Esophagus squamous epithelium (tissue), 5 donors: ENCODE measurements around the gene TINAGL1. TPM values are rescaled to one million over a fixed set of nuclear protein-coding genes. Genes with fewer than 3 reads are reported as not detected.

Source experiments
- DNase-seq: peaks from one replicate; lab custom pipeline; 2025; lab: John Stamatoyannopoulos, UW
- H3K27ac ChIP-seq, 4 donors: fragments of 200-600 bp; sonication (generic); one replicate each; pipeline ENCODE4 v1.5.1; 2016 to 2019; ENCODE audit warnings: mild to moderate bottlenecking in 1 of 4
- H3K27me3 ChIP-seq, 4 donors: fragments of 200-600 bp; sonication (generic); 1 replicate in 3 of 4; 2 replicates in 1 of 4; pipeline versions ENCODE4 v1.5.1 to v1.6.0; 2017 to 2021; ENCODE audit warnings: antibody characterized with exemption in 1 of 4
- H3K36me3 ChIP-seq, 3 donors: fragments of 200-600 bp; sonication (generic); one replicate each; pipeline ENCODE4 v1.5.1; 2016 to 2019
- H3K4me1 ChIP-seq, 3 donors: fragments of 200-600 bp; sonication (generic); one replicate each; pipeline ENCODE4 v1.5.1; 2017 to 2019
- H3K4me3 ChIP-seq, 4 donors: fragments of 200-600 bp; sonication (generic); 1 replicate in 3 of 4; 2 replicates in 1 of 4; pipeline ENCODE4 v1.5.1; 2016 to 2019; ENCODE audit warnings: mild to moderate bottlenecking in 2 of 4, moderate library complexity in 1 of 4
- H3K9me3 ChIP-seq, 3 donors: fragments of 200-600 bp; sonication (generic); one replicate each; pipeline ENCODE4 v1.5.1; 2016 to 2019
- CTCF ChIP-seq, 6 experiments: fragments of 450-650 bp in 4 of 6; fragments of 200-600 bp in 2 of 6; sonication (generic) in 2 of 6; IDR thresholded peaks; one replicate each; pipeline ENCODE4 v1.5.1; 2016 to 2019; ENCODE audit warnings: antibody characterized with exemption in 6 of 6, mild to moderate bottlenecking in 4 of 6, moderate library complexity in 4 of 6
- POLR2A ChIP-seq, 4 donors: fragments of 450-650 bp; IDR thresholded peaks; one replicate each; pipeline ENCODE4 v1.6.1; 2017; ENCODE audit warnings: antibody characterized with exemption in 4 of 4, mild to moderate bottlenecking in 4 of 4, moderate library complexity in 3 of 4
- WGBS, 2 donors: methylation state at CpG; one replicate each; pipeline ENCODE4 v1.1.5; 2018; 5-methylcytosine and 5-hydroxymethylcytosine counted together
- intact Hi-C: fragments of 100-400 bp; cut with DNase I; formaldehyde crosslinking; loops from one replicate; pipeline ENCODE4 v1.15.0; 2022
- total RNA-seq, 4 donors: library from RNA; depleted of rRNA; stranded (reverse); fragments of >200 nt; gene quantifications; one replicate each; pipeline ENCODE4 v1.1.0, GENCODE V29; 2016
- donor health status: DM: yes; HTN: yes; CAD: no.

The TINAGL1 gene
- total RNA-seq, 4 donors from 2014 or later: 24.5 to 56.4 (median 44.6) TPM

- no peaks in the 10 kb centered on the region for H3K9me3 ChIP-seq
- no peak overlapping the region for H3K4me3 ChIP-seq
- no peaks in the 10 kb centered on the region for H3K27me3 ChIP-seq
- H3K27ac ChIP-seq: no peak overlapping the region
- intact Hi-C loops: loop anchor here (5.0 kb wide), 1 partner anchor 37 kb away; no protein-coding TSS in a partner anchor
- TF ChIP-seq POLR2A (IDR thresholded peaks at IDR 0.05): no peak
- TF ChIP-seq CTCF (IDR thresholded peaks at IDR 0.05): no peak
- no peak for DNase-seq
- H3K36me3 ChIP-seq: no peaks in the 10 kb centered on the region
- WGBS, 2 donors: 78 to 89% methylated on average over 7 of the region's 7 CpGs
- no peaks in the 10 kb centered on the region for H3K4me1 ChIP-seq
Observed at GRCh38 chr1:31598980-31599379, 22.7 kb downstream of the TINAGL1 start.

GRCh38 chr1:31600641-31601040 is 24.3 kb downstream of the TINAGL1 start:
- WGBS, 2 donors: 61 to 62% methylated on average over 2 of the region's 2 CpGs

GRCh38 chr1:31602081-31602480 is 25.8 kb downstream of the TINAGL1 start:
- Histone ChIP-seq H3K27ac (no peak overlapping the region), H3K36me3 (no peaks in the 10 kb centered on the region), H3K4me3 (no peak overlapping the region), H3K4me1 (no peaks in the 10 kb centered on the region), H3K9me3 (no peaks in the 10 kb centered on the region), H3K27me3 (no peaks in the 10 kb centered on the region)
- WGBS, 2 donors: 78 to 94% methylated on average over 2 of the region's 2 CpGs
- TF ChIP-seq CTCF (IDR thresholded peaks at IDR 0.05): no peak
- no peak for TF ChIP-seq POLR2A (IDR thresholded peaks at IDR 0.05)
- intact Hi-C loops: no loop called here
- no peak for DNase-seq

More at GRCh38 chr1:31600641-31601040, 24.3 kb downstream of the TINAGL1 start:
- H3K4me3 ChIP-seq: no peak overlapping the region
- no peaks in the 10 kb centered on the region for H3K36me3 ChIP-seq
- TF ChIP-seq CTCF (IDR thresholded peaks at IDR 0.05) (no peak), POLR2A (IDR thresholded peaks at IDR 0.05) (no peak)
- intact Hi-C loops: no loop called here
- no peak for DNase-seq
- no peaks in the 10 kb centered on the region for H3K9me3 ChIP-seq
- H3K4me1 ChIP-seq: no peaks in the 10 kb centered on the region
- H3K27me3 ChIP-seq: no peaks in the 10 kb centered on the region
- H3K27ac ChIP-seq: no peak overlapping the region

- Histone ChIP-seq H3K36me3 (no peaks in the 10 kb centered on the region), H3K27me3 (no peaks in the 10 kb centered on the region), H3K27ac (no peak overlapping the region), H3K4me3 (no peak overlapping the region), H3K4me1 (no peaks in the 10 kb centered on the region), H3K9me3 (no peaks in the 10 kb centered on the region)
- intact Hi-C loops: no loop called here
- no peak for DNase-seq
- TF ChIP-seq CTCF (IDR thresholded peaks at IDR 0.05) (no peak), POLR2A (IDR thresholded peaks at IDR 0.05) (no peak)
- WGBS, 2 donors: 69 to 71% methylated on average over 4 of the region's 4 CpGs
Observed at GRCh38 chr1:31605908-31606427, 29.7 kb downstream of the TINAGL1 start.

GRCh38 chr1:31607360-31607759 is 31.0 kb downstream of the TINAGL1 start:
- whole genome bisulfite sequencing, 2 donors: 87 to 91% methylated on average over 2 to 5 of the region's 5 CpGs
- no peaks in the 10 kb centered on the region for H3K36me3 ChIP-seq
- TF ChIP-seq CTCF (IDR thresholded peaks at IDR 0.05): no peak
- H3K9me3 ChIP-seq: no peaks in the 10 kb centered on the region
- intact Hi-C loops: no loop called here
- no peak overlapping the region for H3K4me3 ChIP-seq
- no peaks in the 10 kb centered on the region for H3K27me3 ChIP-seq
- DNase-seq: no peak
- no peaks in the 10 kb centered on the region for H3K4me1 ChIP-seq
- H3K27ac ChIP-seq: no peak overlapping the region
